HEK293 (cell line): Measurements from ENCODE around the gene ACAA1.

Source experiments
- CTCF ChIA-PET: fragments of 350-600 bp; formaldehyde crosslinking; extraction: SDS; loops from one replicate; lab custom pipeline; 2021; ENCODE audit warnings: antibody characterized with exemption; lab: Yijun Ruan, JAX
- POLR2A ChIA-PET: fragments of 300-600 bp; formaldehyde crosslinking; extraction: SDS; loops from one replicate; lab custom pipeline; 2020; ENCODE audit warnings: antibody characterized with exemption, inconsistent platforms; lab: Yijun Ruan, JAX
- H3K27ac ChIP-seq: fragments of 200-500 bp; sonication (Bioruptor generic); 2 replicates; pipeline ENCODE4 v1.5.1; 2014; ENCODE audit warnings: low read depth, low read length, control low read depth, inconsistent platforms; ENCODE audit errors: extremely low read depth
- H3K36me3 ChIP-seq, 2 experiments: fragments of 200-500 bp in 1 of 2; sonication (Bioruptor generic) in 1 of 2; 1 replicate in 1 of 2; 2 replicates in 1 of 2; pipeline ENCODE4 v1.5.1; 2014 to 2017; ENCODE audit warnings: inconsistent platforms in 2 of 2, low read length in 2 of 2; ENCODE audit not compliant: control insufficient read depth in 2 of 2, insufficient read depth in 1 of 2
- H3K4me1 ChIP-seq: fragments of 200-500 bp; sonication (Bioruptor generic); 2 replicates; pipeline ENCODE4 v1.5.1; 2014; ENCODE audit warnings: mild to moderate bottlenecking, low read length, inconsistent platforms; ENCODE audit not compliant: control insufficient read depth, insufficient read depth
- H3K4me3 ChIP-seq: 2 replicates; pipeline ENCODE4 v1.5.1; 2011; ENCODE audit warnings: low read depth, mild to moderate bottlenecking, control low read depth, low read length, moderate library complexity
- H3K9me3 ChIP-seq: fragments of 200-500 bp; sonication (Bioruptor generic); 2 replicates; pipeline ENCODE4 v1.5.1; 2014; ENCODE audit warnings: low read depth, low read length, inconsistent platforms; ENCODE audit not compliant: control insufficient read depth, insufficient read depth
- BCL11A ChIP-seq: fragments of 450-650 bp; formaldehyde crosslinking; IDR thresholded peaks from 2 replicates; pipeline ENCODE4 v1.5.1; 2016; ENCODE audit warnings: low read depth, missing biosample characterization, missing genetic modification characterization
- SP2 ChIP-seq: fragments of 450-650 bp; formaldehyde crosslinking; IDR thresholded peaks from 2 replicates; pipeline ENCODE4 v1.5.1; 2016; ENCODE audit warnings: missing biosample characterization, missing genetic modification characterization
- SP3 ChIP-seq: fragments of 450-650 bp; formaldehyde crosslinking; IDR thresholded peaks from 2 replicates; pipeline ENCODE4 v1.5.1; 2016; ENCODE audit warnings: missing biosample characterization, missing genetic modification characterization
- TRIM28 ChIP-seq: IDR thresholded peaks from 2 replicates; pipeline ENCODE4 v1.6.1; 2011; ENCODE audit warnings: low read length, control low read depth, borderline replicate concordance
- YY1 ChIP-seq: fragments of 450-650 bp; formaldehyde crosslinking; IDR thresholded peaks from 2 replicates; pipeline ENCODE4 v1.5.1; 2018; ENCODE audit warnings: missing biosample characterization, missing genetic modification characterization
- ZNF169 ChIP-seq: fragments of 450-650 bp; formaldehyde crosslinking; IDR thresholded peaks from 2 replicates; pipeline ENCODE4 v1.5.1; 2016; ENCODE audit warnings: missing biosample characterization, missing genetic modification characterization
- ZNF221 ChIP-seq: fragments of 450-650 bp; formaldehyde crosslinking; IDR thresholded peaks from 2 replicates; pipeline ENCODE4 v1.5.1; 2017; ENCODE audit warnings: missing biosample characterization, missing genetic modification characterization, borderline replicate concordance
- ZNF223 ChIP-seq: fragments of 450-650 bp; formaldehyde crosslinking; IDR thresholded peaks from 2 replicates; pipeline ENCODE4 v1.5.1; 2016; ENCODE audit warnings: missing biosample characterization, missing genetic modification characterization
- ZNF335 ChIP-seq: fragments of 450-650 bp; formaldehyde crosslinking; conservative IDR thresholded peaks from 2 replicates; pipeline ENCODE4 v1.5.1; 2016; ENCODE audit warnings: missing biosample characterization, missing genetic modification characterization
- ZNF426 ChIP-seq: fragments of 450-650 bp; formaldehyde crosslinking; IDR thresholded peaks from 2 replicates; pipeline ENCODE4 v1.5.1; 2017; ENCODE audit warnings: missing biosample characterization, missing genetic modification characterization, mild to moderate bottlenecking, inconsistent platforms, moderate library complexity
- ZNF544 ChIP-seq: fragments of 450-650 bp; formaldehyde crosslinking; IDR thresholded peaks from 2 replicates; pipeline ENCODE4 v1.5.0; 2017; ENCODE audit warnings: missing biosample characterization, missing genetic modification characterization
- ZNF558 ChIP-seq: fragments of 450-650 bp; formaldehyde crosslinking; IDR thresholded peaks from 2 replicates; pipeline ENCODE4 v1.5.1; 2016; ENCODE audit warnings: missing biosample characterization, missing genetic modification characterization
- ZNF585B ChIP-seq: fragments of 450-650 bp; formaldehyde crosslinking; IDR thresholded peaks from 2 replicates; pipeline ENCODE4 v1.5.1; 2016; ENCODE audit warnings: missing biosample characterization, missing genetic modification characterization
- ZNF747 ChIP-seq: fragments of 450-650 bp; formaldehyde crosslinking; IDR thresholded peaks from 2 replicates; pipeline ENCODE4 v1.5.1; 2016; ENCODE audit warnings: missing biosample characterization, missing genetic modification characterization
- ZNF776 ChIP-seq: fragments of 450-650 bp; formaldehyde crosslinking; IDR thresholded peaks from 2 replicates; pipeline ENCODE4 v1.5.0; 2017; ENCODE audit warnings: missing biosample characterization, missing genetic modification characterization, borderline replicate concordance
- ZNF792 ChIP-seq: fragments of 450-650 bp; formaldehyde crosslinking; IDR thresholded peaks from 2 replicates; pipeline ENCODE4 v1.5.1; 2016; ENCODE audit warnings: missing biosample characterization, missing genetic modification characterization
- TF ChIP-seq, protein P1 (sequence below): fragments of 450-650 bp; formaldehyde crosslinking; IDR thresholded peaks from 2 replicates; pipeline ENCODE4 v1.5.1; 2016; ENCODE audit warnings: missing biosample characterization, missing genetic modification characterization
- TF ChIP-seq, protein P2 (sequence below): fragments of 450-650 bp; IDR thresholded peaks from 2 replicates; pipeline ENCODE4 v1.5.1; 2018; ENCODE audit warnings: missing biosample characterization, missing genetic modification characterization
- TF ChIP-seq, protein P3 (sequence below): fragments of 450-650 bp; formaldehyde crosslinking; IDR thresholded peaks from 2 replicates; pipeline ENCODE4 v1.5.1; 2016; ENCODE audit warnings: missing biosample characterization, missing genetic modification characterization
- TF ChIP-seq, protein P4 (sequence below): fragments of 450-650 bp; formaldehyde crosslinking; IDR thresholded peaks from 2 replicates; pipeline ENCODE4 v1.5.1; 2016; ENCODE audit warnings: missing biosample characterization, missing genetic modification characterization, borderline replicate concordance
- TF ChIP-seq, protein P5 (sequence below): fragments of 450-650 bp; formaldehyde crosslinking; IDR thresholded peaks from 2 replicates; pipeline ENCODE4 v1.5.1; 2017; ENCODE audit warnings: missing biosample characterization, missing genetic modification characterization

Gene ACAA1

DNA sequence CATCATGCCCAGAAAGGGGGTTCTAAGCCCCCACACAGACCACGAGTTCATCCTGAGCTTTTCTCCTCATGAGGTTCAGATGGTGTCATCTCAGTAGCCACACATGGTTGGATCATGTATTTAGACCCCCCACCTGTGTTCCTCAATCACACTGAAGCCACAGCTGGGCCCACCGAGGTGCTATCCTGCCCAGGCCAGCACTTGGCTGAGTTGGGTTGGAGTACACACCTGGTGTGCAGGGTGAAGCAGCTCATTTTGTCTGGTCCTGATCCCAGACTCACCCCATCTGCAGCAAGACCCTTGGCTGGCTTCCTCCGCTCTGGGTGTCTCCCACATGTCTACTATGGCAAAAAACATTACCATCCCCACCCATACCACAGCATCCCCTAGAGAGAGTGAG lies 41.9 kb downstream of the ACAA1 start (continued):
- TF ChIP-seq, protein P1, sequence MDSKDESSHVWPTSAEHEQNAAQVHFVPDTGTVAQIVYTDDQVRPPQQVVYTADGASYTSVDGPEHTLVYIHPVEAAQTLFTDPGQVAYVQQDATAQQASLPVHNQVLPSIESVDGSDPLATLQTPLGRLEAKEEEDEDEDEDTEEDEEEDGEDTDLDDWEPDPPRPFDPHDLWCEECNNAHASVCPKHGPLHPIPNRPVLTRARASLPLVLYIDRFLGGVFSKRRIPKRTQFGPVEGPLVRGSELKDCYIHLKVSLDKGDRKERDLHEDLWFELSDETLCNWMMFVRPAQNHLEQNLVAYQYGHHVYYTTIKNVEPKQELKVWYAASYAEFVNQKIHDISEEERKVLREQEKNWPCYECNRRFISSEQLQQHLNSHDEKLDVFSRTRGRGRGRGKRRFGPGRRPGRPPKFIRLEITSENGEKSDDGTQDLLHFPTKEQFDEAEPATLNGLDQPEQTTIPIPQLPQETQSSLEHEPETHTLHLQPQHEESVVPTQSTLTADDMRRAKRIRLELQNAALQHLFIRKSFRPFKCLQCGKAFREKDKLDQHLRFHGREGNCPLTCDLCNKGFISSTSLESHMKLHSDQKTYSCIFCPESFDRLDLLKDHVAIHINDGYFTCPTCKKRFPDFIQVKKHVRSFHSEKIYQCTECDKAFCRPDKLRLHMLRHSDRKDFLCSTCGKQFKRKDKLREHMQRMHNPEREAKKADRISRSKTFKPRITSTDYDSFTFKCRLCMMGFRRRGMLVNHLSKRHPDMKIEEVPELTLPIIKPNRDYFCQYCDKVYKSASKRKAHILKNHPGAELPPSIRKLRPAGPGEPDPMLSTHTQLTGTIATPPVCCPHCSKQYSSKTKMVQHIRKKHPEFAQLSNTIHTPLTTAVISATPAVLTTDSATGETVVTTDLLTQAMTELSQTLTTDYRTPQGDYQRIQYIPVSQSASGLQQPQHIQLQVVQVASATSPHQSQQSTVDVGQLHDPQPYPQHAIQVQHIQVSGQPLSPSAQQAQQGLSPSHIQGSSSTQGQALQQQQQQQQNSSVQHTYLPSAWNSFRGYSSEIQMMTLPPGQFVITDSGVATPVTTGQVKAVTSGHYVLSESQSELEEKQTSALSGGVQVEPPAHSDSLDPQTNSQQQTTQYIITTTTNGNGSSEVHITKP (tag by site-specific recombination) = no peak

DNA sequence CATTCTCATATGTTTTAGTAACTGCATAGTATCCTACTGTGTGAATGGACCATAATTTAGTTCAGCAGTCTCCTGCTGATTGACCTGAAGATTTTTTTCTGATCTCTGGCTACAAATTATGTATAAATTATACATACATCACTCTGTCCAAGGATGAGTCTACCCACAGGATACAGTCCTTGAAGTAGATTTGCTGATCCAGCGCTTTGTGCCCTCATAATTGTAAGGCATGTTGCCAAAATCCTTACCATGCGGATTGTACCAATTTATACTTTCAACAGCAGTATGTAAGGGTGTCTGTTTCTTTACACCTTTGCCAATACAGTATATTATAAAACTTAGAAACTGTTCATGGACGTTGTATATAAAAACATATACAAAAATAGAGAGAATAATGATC lies 46.5 kb downstream of the ACAA1 start:
- Histone ChIP-seq H3K27ac (no peak overlapping the region), H3K9me3 (no peaks in the 10 kb centered on the region), H3K4me3 (no peak overlapping the region), H3K4me1 (no peaks in the 10 kb centered on the region), H3K36me3 (no peaks in the 10 kb centered on the region)
- TF ChIP-seq SP3 = no peak
- no peak for TF ChIP-seq ZNF558 (tag by site-specific recombination)
- no peak for TF ChIP-seq ZNF426 (tag by site-specific recombination)
- TF ChIP-seq, protein P2, sequence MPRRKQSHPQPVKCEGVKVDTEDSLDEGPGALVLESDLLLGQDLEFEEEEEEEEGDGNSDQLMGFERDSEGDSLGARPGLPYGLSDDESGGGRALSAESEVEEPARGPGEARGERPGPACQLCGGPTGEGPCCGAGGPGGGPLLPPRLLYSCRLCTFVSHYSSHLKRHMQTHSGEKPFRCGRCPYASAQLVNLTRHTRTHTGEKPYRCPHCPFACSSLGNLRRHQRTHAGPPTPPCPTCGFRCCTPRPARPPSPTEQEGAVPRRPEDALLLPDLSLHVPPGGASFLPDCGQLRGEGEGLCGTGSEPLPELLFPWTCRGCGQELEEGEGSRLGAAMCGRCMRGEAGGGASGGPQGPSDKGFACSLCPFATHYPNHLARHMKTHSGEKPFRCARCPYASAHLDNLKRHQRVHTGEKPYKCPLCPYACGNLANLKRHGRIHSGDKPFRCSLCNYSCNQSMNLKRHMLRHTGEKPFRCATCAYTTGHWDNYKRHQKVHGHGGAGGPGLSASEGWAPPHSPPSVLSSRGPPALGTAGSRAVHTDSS (tag by site-specific recombination) = no peak
- TF ChIP-seq, protein P3, sequence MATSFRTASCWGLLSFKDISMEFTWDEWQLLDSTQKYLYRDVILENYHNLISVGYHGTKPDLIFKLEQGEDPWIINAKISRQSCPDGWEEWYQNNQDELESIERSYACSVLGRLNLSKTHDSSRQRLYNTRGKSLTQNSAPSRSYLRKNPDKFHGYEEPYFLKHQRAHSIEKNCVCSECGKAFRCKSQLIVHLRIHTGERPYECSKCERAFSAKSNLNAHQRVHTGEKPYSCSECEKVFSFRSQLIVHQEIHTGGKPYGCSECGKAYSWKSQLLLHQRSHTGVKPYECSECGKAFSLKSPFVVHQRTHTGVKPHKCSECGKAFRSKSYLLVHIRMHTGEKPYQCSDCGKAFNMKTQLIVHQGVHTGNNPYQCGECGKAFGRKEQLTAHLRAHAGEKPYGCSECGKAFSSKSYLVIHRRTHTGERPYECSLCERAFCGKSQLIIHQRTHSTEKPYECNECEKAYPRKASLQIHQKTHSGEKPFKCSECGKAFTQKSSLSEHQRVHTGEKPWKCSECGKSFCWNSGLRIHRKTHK (tag by site-specific recombination) = no peak
- no peak for TF ChIP-seq ZNF335 (tag by site-specific recombination)
- no peak for TF ChIP-seq BCL11A (tag by site-specific recombination)
- TF ChIP-seq ZNF776 (tag by site-specific recombination) = no peak
- TF ChIP-seq SP2 (tag by site-specific recombination) = no peak
- TF ChIP-seq, protein P4, sequence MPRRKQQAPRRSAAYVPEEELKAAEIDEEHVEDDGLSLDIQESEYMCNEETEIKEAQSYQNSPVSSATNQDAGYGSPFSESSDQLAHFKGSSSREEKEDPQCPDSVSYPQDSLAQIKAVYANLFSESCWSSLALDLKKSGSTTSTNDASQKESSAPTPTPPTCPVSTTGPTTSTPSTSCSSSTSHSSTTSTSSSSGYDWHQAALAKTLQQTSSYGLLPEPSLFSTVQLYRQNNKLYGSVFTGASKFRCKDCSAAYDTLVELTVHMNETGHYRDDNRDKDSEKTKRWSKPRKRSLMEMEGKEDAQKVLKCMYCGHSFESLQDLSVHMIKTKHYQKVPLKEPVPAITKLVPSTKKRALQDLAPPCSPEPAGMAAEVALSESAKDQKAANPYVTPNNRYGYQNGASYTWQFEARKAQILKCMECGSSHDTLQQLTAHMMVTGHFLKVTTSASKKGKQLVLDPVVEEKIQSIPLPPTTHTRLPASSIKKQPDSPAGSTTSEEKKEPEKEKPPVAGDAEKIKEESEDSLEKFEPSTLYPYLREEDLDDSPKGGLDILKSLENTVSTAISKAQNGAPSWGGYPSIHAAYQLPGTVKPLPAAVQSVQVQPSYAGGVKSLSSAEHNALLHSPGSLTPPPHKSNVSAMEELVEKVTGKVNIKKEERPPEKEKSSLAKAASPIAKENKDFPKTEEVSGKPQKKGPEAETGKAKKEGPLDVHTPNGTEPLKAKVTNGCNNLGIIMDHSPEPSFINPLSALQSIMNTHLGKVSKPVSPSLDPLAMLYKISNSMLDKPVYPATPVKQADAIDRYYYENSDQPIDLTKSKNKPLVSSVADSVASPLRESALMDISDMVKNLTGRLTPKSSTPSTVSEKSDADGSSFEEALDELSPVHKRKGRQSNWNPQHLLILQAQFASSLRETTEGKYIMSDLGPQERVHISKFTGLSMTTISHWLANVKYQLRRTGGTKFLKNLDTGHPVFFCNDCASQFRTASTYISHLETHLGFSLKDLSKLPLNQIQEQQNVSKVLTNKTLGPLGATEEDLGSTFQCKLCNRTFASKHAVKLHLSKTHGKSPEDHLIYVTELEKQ (tag by site-specific recombination) = no peak
- no peak for TF ChIP-seq ZNF221 (tag by site-specific recombination)
- no peak for TF ChIP-seq ZNF747 (tag by site-specific recombination)
- TF ChIP-seq ZNF585B = no peak
- no peak for TF ChIP-seq ZNF792 (tag by site-specific recombination)
- no peak for TF ChIP-seq ZNF169 (tag by site-specific recombination)
- no peak for TF ChIP-seq TRIM28
- no peak for TF ChIP-seq ZNF223
- no peak for TF ChIP-seq YY1
- TF ChIP-seq, protein P5, sequence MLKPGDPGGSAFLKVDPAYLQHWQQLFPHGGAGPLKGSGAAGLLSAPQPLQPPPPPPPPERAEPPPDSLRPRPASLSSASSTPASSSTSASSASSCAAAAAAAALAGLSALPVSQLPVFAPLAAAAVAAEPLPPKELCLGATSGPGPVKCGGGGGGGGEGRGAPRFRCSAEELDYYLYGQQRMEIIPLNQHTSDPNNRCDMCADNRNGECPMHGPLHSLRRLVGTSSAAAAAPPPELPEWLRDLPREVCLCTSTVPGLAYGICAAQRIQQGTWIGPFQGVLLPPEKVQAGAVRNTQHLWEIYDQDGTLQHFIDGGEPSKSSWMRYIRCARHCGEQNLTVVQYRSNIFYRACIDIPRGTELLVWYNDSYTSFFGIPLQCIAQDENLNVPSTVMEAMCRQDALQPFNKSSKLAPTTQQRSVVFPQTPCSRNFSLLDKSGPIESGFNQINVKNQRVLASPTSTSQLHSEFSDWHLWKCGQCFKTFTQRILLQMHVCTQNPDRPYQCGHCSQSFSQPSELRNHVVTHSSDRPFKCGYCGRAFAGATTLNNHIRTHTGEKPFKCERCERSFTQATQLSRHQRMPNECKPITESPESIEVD = no peak
- TF ChIP-seq ZNF544 (tag by site-specific recombination) = no peak
- ChIA-PET POLR2A (no interaction called here), CTCF (no interaction called here)
